ENCODE data around the gene SECTM1. TPM values are rescaled to one million over a fixed set of nuclear protein-coding genes. Genes with fewer than 3 reads are reported as not detected.

Gene SECTM1
- total RNA-seq, 1 donor from 2014 or later: 7.8 TPM

GRCh38 chr17:82369211-82369610 lies 35.6 kb upstream of the SECTM1 start:
- DNase-seq (ENCODE audit: low read depth): no peak

- no peak for DNase-seq (ENCODE audit: low read depth)
Observed at GRCh38 chr17:82367724-82368524, 34.4 kb upstream of the SECTM1 start.

GRCh38 chr17:82366749-82367148 lies 33.2 kb upstream of the SECTM1 start:
- DNase-seq (ENCODE audit: low read depth): no peak

GRCh38 chr17:82365606-82366295 lies 32.2 kb upstream of the SECTM1 start:
- no peak for DNase-seq (ENCODE audit: low read depth)

- no peak for DNase-seq (ENCODE audit: low read depth)
Observed at GRCh38 chr17:82361885-82362633, 28.5 kb upstream of the SECTM1 start.

GRCh38 chr17:82359451-82360074 lies 26.0 kb upstream of the SECTM1 start:
- peak; percentile 50 for DNase-seq (ENCODE audit: low read depth)

- peak; percentile 34 for DNase-seq (ENCODE audit: low read depth)
Observed at GRCh38 chr17:82358465-82359350, 25.1 kb upstream of the SECTM1 start, which contains the start of gene TEX19. TEX19 (plus strand) TSS chr17:82359247; CDS start chr17:82362151, 2,904 bp downstream.

- no peak for DNase-seq (ENCODE audit: low read depth)
Observed at GRCh38 chr17:82357394-82357793, 23.8 kb upstream of the SECTM1 start.

GRCh38 chr17:82356845-82357355 lies 23.3 kb upstream of the SECTM1 start:
- no peak for DNase-seq (ENCODE audit: low read depth)

GRCh38 chr17:82355770-82356427 lies 22.3 kb upstream of the SECTM1 start:
- DNase-seq (ENCODE audit: low read depth): peak; percentile 81

GRCh38 chr17:82354804-82355308 lies 21.3 kb upstream of the SECTM1 start:
- DNase-seq (ENCODE audit: low read depth): no peak

GRCh38 chr17:82353484-82353883 lies 19.9 kb upstream of the SECTM1 start:
- no peak for DNase-seq (ENCODE audit: low read depth)

GRCh38 chr17:82351713-82352488 lies 18.3 kb upstream of the SECTM1 start:
- DNase-seq (ENCODE audit: low read depth): peak; percentile 72

GRCh38 chr17:82351254-82351712 lies 17.7 kb upstream of the SECTM1 start:
- DNase-seq (ENCODE audit: low read depth): no peak

GRCh38 chr17:82350182-82351030 lies 16.8 kb upstream of the SECTM1 start:
- no peak for DNase-seq (ENCODE audit: low read depth)

GRCh38 chr17:82349287-82349701 lies 15.7 kb upstream of the SECTM1 start:
- DNase-seq (ENCODE audit: low read depth): no peak

GRCh38 chr17:82348866-82349265 lies 15.3 kb upstream of the SECTM1 start:
- no peak for DNase-seq (ENCODE audit: low read depth)

- DNase-seq (ENCODE audit: low read depth): no peak
Observed at GRCh38 chr17:82348434-82348833, 14.9 kb upstream of the SECTM1 start.

Measured in renal cortical epithelial cell (primary cell).